Glutamatergic neuron (in vitro differentiated cells): Measurements from ENCODE around the gene CDK5RAP3. TPM values are rescaled to one million over a fixed set of nuclear protein-coding genes. Genes with fewer than 3 reads are reported as not detected.

ENCODE experiments used
- DNase-seq: peaks from one replicate; pipeline ENCODE4 v3.0.0; 2022
- H3K27ac Mint-ChIP-seq: one replicate; pipeline ENCODE4 v1.8.0; 2020; ENCODE audit warnings: mild to moderate bottlenecking, mixed read lengths, inconsistent platforms; ENCODE audit not compliant: unreplicated experiment
- H3K27me3 Mint-ChIP-seq: one replicate; pipeline ENCODE4 v1.8.0; 2020; ENCODE audit warnings: mild to moderate bottlenecking, moderate library complexity, mixed read lengths, inconsistent platforms; ENCODE audit not compliant: unreplicated experiment
- H3K36me3 Mint-ChIP-seq: one replicate; pipeline ENCODE4 v1.8.0; 2020; ENCODE audit warnings: mild to moderate bottlenecking, mixed read lengths, inconsistent platforms; ENCODE audit not compliant: unreplicated experiment
- H3K4me1 Mint-ChIP-seq: one replicate; pipeline ENCODE4 v1.8.0; 2020; ENCODE audit warnings: mild to moderate bottlenecking, low read depth, mixed read lengths, inconsistent platforms; ENCODE audit not compliant: unreplicated experiment
- H3K4me3 Mint-ChIP-seq: one replicate; pipeline ENCODE4 v1.8.0; 2020; ENCODE audit warnings: mild to moderate bottlenecking, mixed read lengths, inconsistent platforms; ENCODE audit not compliant: unreplicated experiment
- H3K9me3 Mint-ChIP-seq: one replicate; pipeline ENCODE4 v1.8.0; 2020; ENCODE audit warnings: mild to moderate bottlenecking, moderate library complexity, mixed read lengths, inconsistent platforms; ENCODE audit not compliant: unreplicated experiment
- CTCF ChIP-seq: fragments of 200-600 bp; sonication (generic); IDR thresholded peaks from one replicate; pipeline ENCODE4 v1.5.0; 2021; ENCODE audit not compliant: partially characterized antibody, unreplicated experiment
- total RNA-seq: library from RNA; stranded (reverse); fragmentation: NEBNext Ultra II Directional; extraction: Animal tissue kit (Norgen Biotek cat#: 25700); gene quantifications from one replicate; pipeline ENCODE4 v1.2.1, GENCODE V29; 2021; ENCODE audit not compliant: unreplicated experiment

The CDK5RAP3 gene
- total RNA-seq, 1 donor from 2014 or later: 196 TPM

GRCh38 chr17:47935961-47936360, 35.0 kb upstream of the CDK5RAP3 start:
- H3K27me3 Mint-ChIP-seq: peaks cover 8% of the 10 kb centered on the region
- TF ChIP-seq CTCF: no peak
- H3K4me3 Mint-ChIP-seq: no peak overlapping the region
- no peak for DNase-seq
- H3K9me3 Mint-ChIP-seq: peaks cover 1% of the 10 kb centered on the region
- peaks cover 2% of the 10 kb centered on the region for H3K4me1 Mint-ChIP-seq
- no peak overlapping the region for H3K27ac Mint-ChIP-seq
- no peaks in the 10 kb centered on the region for H3K36me3 Mint-ChIP-seq

GRCh38 chr17:47937941-47938340, 33.0 kb upstream of the CDK5RAP3 start:
- no peaks in the 10 kb centered on the region for H3K36me3 Mint-ChIP-seq
- no peak for DNase-seq

GRCh38 chr17:47941246-47942095, 29.4 kb upstream of the CDK5RAP3 start, which contains the start of gene PNPO:
Gene PNPO (plus strand): TSS chr17:47941571. CDS start chr17:47941676, 105 bp downstream.
- no peak for TF ChIP-seq CTCF
- peak within 1 kb of the TSS; percentile 85 for H3K4me3 Mint-ChIP-seq
- peak; percentile 71 for DNase-seq
- H3K36me3 Mint-ChIP-seq: no peaks in the 10 kb centered on the region
- no peaks in the 10 kb centered on the region for H3K4me1 Mint-ChIP-seq
- H3K27ac Mint-ChIP-seq: no peak within 1 kb of the TSS
- H3K27me3 Mint-ChIP-seq: peaks cover 4% of the 10 kb centered on the region
- H3K9me3 Mint-ChIP-seq: peaks cover 2% of the 10 kb centered on the region

More at GRCh38 chr17:47937941-47938340, 33.0 kb upstream of the CDK5RAP3 start:
- Mint-ChIP-seq H3K27ac (no peak overlapping the region), H3K9me3 (peaks cover 3% of the 10 kb centered on the region), H3K4me3 (no peak overlapping the region), H3K4me1 (peaks cover 2% of the 10 kb centered on the region), H3K27me3 (peaks cover 8% of the 10 kb centered on the region)
- TF ChIP-seq CTCF: no peak

GRCh38 chr17:47942096-47942510, 28.8 kb upstream of the CDK5RAP3 start:
- Mint-ChIP-seq H3K36me3 (no peaks in the 10 kb centered on the region), H3K9me3 (peaks cover 2% of the 10 kb centered on the region), H3K4me3 (peak overlapping the region; percentile 85), H3K27ac (no peak overlapping the region), H3K4me1 (no peaks in the 10 kb centered on the region), H3K27me3 (peaks cover 4% of the 10 kb centered on the region)
- no peak for DNase-seq
- no peak for TF ChIP-seq CTCF

GRCh38 chr17:47942568-47942967, 28.3 kb upstream of the CDK5RAP3 start:
- H3K36me3 Mint-ChIP-seq: no peaks in the 10 kb centered on the region
- no peaks in the 10 kb centered on the region for H3K4me1 Mint-ChIP-seq
- peaks cover 4% of the 10 kb centered on the region for H3K27me3 Mint-ChIP-seq
- H3K4me3 Mint-ChIP-seq: no peak overlapping the region
- H3K9me3 Mint-ChIP-seq: peaks cover 2% of the 10 kb centered on the region
- H3K27ac Mint-ChIP-seq: no peak overlapping the region
- DNase-seq: no peak
- TF ChIP-seq CTCF: no peak
